Heart left ventricle (tissue), 16 donors: ENCODE measurements around the gene CERT1. TPM values are rescaled to one million over a fixed set of nuclear protein-coding genes. Genes with fewer than 3 reads are reported as not detected.

ENCODE experiments used
- ATAC-seq, 4 donors: fragments of 200-7000 bp; cut with Tn5 transposase; one replicate each; pipeline ENCODE4 v1.9.1; 2020 to 2022; ENCODE audit warnings: moderate library complexity in 4 of 4, mild to moderate bottlenecking in 3 of 4, moderate number of reproducible peaks in 1 of 4
- DNase-seq, 5 donors: peaks; one replicate each; pipeline ENCODE4 v3.0.0-alpha.2; 2020
- H3K27ac ChIP-seq, 12 donors: fragments of 200-600 bp; sonication (generic) in 4 of 12; one replicate each; pipeline versions ENCODE4 v1.5.0 to v1.8.0; 2016 to 2022; ENCODE audit warnings: mild to moderate bottlenecking in 2 of 12
- H3K27me3 ChIP-seq, 9 donors: fragments of 200-600 bp; sonication (generic) in 2 of 9; one replicate each; pipeline versions ENCODE4 v1.5.1 to v1.8.0; 2016 to 2022; ENCODE audit warnings: mild to moderate bottlenecking in 3 of 9
- H3K36me3 ChIP-seq, 9 donors: fragments of 200-600 bp; sonication (generic) in 2 of 9; one replicate each; pipeline versions ENCODE4 v1.5.0 to v1.8.0; 2018 to 2022; ENCODE audit warnings: mild to moderate bottlenecking in 2 of 9
- H3K4me1 ChIP-seq, 12 donors: fragments of 200-600 bp; sonication (generic) in 4 of 12; one replicate each; pipeline versions ENCODE4 v1.5.0 to v1.8.0; 2016 to 2022; ENCODE audit warnings: mild to moderate bottlenecking in 3 of 12
- H3K4me3 ChIP-seq, 12 donors: fragments of 200-600 bp; sonication (generic) in 4 of 12; one replicate each; pipeline versions ENCODE4 v1.5.0 to v1.8.0; 2017 to 2022; ENCODE audit warnings: mild to moderate bottlenecking in 9 of 12, moderate library complexity in 4 of 12
- H3K9me3 ChIP-seq, 12 donors: fragments of 200-600 bp; sonication (generic) in 4 of 12; one replicate each; pipeline versions ENCODE4 v1.5.0 to v1.8.0; 2016 to 2022; ENCODE audit warnings: mild to moderate bottlenecking in 1 of 12
- POLR2A ChIP-seq, 2 donors: fragments of 450-650 bp; IDR thresholded peaks; one replicate each; pipeline ENCODE4 v1.6.1; 2017; ENCODE audit warnings: antibody characterized with exemption in 2 of 2, mild to moderate bottlenecking in 2 of 2, moderate library complexity in 2 of 2
- WGBS, 4 donors: extraction: QIAGEN DNeasy Blood & Tissue Kit in 2 of 4; methylation state at CpG; one replicate each; pipeline versions ENCODE4 v1.1.5 to v1.1.7; 2013 to 2018; 5-methylcytosine and 5-hydroxymethylcytosine counted together
- intact Hi-C, 10 donors: fragments of 100-400 bp; cut with DNase I; formaldehyde crosslinking; loops; one replicate each; pipeline versions ENCODE4 v1.11.1 to v1.14.2; 2022
- polyA plus RNA-seq, 2 donors: library from polyadenylated mRNA; stranded (reverse); fragments of 200-250 nt; gene quantifications; one replicate each; pipeline ENCODE4 v1.2.3, GENCODE V29; 2013
- total RNA-seq, 9 donors: library from RNA; depleted of rRNA in 2 of 9; stranded (reverse); fragments of >200 nt in 2 of 9; fragmentation: NEBNext Ultra II Directional in 3 of 9; extraction: Animal tissue kit (Norgen Biotek cat#: 25700) in 3 of 9; gene quantifications; one replicate each; pipeline versions ENCODE4 v1.1.0 to v1.2.4, GENCODE V29; 2016 to 2023
- TF ChIP-seq, protein P1 (sequence below), 12 donors: fragments of 200-600 bp; sonication (generic) in 4 of 12; IDR thresholded peaks; one replicate each; pipeline versions ENCODE4 v1.5.0 to v1.8.0; 2018 to 2022; ENCODE audit warnings: antibody characterized with exemption in 12 of 12, mild to moderate bottlenecking in 5 of 12
- donor health status: ischemic (EF 13 %, LVEDD 7.1; RV severe dilation, severe dysfunction).
- donor health status: healthy with polysubstance abuse.
- donor health status: DM: no; HTN: yes; CAD: no.
- donor health status: DM: no; HTN: no; CAD: no.
- donor health status: ischemic (EF 25% LVEDD 6.9; RV normal size, moderate dysfunction).
- donor health status: ischemic (EF 25% LVEDD 5.7; RV mildly dilated, moderate dysfunction).
- donor health status: healthy.
- donor health status: DM: yes; HTN: yes; CAD: no.
- donor health status: ischemic (EF 35%, LVEDD 5.7; RV mildly dilated, moderate dysfunction).
- donor health status: nonischemic (EF 11% LVEDD 7.7; RV severe dilation, severe dysfunction).
- donor health status: DM: yes; HTN: yes; CAD: no.
- donor health status: PGD.
- donor health status: ischemic (EF 29% LVEDD 5.4; RV normal size, mild dysfunction).
- donor health status: nonischemic (EF 23%, LVEDD 6.1; RV moderate dilation, normal function).

The CERT1 gene
- total and polyA plus RNA-seq, 11 donors = 6.7 to 57.6 (median 27.3) TPM

DNA sequence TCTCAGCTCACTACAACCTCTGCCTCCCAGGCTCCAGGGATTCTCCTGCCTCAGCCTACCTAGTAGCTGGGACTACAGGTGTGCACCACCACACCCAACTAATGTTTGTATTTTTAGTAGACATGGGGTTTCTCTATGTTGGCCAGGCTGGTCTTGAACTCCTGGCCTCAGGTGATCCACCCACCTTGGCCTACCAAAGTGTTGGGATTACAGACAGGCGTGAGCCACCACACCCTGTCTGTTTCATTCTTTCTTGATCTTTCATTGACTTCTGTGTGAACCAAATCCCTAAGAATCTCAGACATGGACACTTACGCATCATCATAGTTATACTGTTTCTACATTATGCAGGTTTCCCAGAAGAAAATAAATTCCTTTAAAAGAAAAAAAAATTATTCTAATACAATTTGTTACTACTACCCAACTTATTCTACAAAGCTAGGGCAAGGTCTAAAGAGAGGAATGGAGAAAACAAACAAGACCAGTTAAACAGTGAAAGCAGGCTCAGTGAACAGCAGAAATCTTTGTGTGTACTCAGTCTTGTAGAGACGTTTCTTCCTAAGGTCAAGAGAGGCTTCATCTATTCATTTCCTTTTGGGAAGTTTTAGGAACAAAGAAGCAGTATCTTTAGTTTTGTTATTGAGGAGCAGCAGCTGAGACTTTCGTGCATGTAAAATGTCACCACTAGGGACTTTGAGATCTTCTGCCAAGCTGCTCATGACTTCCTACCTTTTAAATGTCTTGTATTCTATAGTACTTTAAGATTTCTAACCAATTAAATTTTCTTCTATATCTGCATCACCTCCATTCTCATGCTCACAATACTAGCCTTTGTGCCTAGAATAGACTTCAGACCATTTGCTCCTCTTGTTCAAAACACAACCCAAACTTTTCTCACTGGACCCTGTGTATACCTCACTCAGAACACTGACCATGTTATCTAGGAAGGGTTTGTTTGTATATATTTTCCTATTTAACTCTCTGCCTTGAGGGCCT, 180.0 kb downstream of the CERT1 start:
- 62 to 69% (median 68%) methylated on average over 4 of the region's 4 CpGs for WGBS, 4 donors

DNA sequence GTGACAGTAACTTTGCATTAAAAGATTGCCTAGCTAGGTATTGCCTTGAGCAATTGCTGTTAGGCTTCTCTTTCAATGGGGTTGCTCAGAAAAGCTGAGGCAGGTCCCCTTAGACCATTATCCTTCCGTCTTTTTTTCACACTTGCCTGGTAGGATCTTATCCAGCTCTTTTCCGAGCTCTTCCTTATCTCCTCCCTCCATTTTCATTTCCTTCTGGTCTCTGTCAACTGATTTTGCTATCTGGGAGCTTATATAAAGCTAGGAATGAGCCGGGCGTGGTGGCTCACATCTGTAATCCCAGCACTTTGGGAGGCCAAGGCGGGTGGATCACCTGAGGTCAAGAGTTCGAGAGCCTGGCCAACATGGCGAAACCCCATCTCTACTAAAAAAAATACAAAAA, 181.0 kb downstream of the CERT1 start:
- DNase-seq = no peak
- no peak for ATAC-seq
- Histone ChIP-seq H3K9me3 (no peaks in the 10 kb centered on the region), H3K27ac (no peak overlapping the region), H3K4me1 (no peaks in the 10 kb centered on the region), H3K27me3 (no peaks in the 10 kb centered on the region), H3K36me3 (no peaks in the 10 kb centered on the region), H3K4me3 (no peak overlapping the region)
- intact Hi-C loops = loop anchor here in 4 of 10 donors (10.0 kb wide), 5 partner anchors 276 to 566 kb away; partner anchors contain the start of genes GCNT4 (in 1 of the 4), GFM2 (in 1 of the 4) and NSA2 (in 1 of the 4)
- WGBS, 4 donors = 52 to 62% (median 59%) methylated on average over 7 of the region's 7 CpGs
- TF ChIP-seq POLR2A (IDR thresholded peaks at IDR 0.05) = no peak
- TF ChIP-seq, protein P1, sequence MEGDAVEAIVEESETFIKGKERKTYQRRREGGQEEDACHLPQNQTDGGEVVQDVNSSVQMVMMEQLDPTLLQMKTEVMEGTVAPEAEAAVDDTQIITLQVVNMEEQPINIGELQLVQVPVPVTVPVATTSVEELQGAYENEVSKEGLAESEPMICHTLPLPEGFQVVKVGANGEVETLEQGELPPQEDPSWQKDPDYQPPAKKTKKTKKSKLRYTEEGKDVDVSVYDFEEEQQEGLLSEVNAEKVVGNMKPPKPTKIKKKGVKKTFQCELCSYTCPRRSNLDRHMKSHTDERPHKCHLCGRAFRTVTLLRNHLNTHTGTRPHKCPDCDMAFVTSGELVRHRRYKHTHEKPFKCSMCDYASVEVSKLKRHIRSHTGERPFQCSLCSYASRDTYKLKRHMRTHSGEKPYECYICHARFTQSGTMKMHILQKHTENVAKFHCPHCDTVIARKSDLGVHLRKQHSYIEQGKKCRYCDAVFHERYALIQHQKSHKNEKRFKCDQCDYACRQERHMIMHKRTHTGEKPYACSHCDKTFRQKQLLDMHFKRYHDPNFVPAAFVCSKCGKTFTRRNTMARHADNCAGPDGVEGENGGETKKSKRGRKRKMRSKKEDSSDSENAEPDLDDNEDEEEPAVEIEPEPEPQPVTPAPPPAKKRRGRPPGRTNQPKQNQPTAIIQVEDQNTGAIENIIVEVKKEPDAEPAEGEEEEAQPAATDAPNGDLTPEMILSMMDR (IDR thresholded peaks at IDR 0.05) = no peak

More for the DNA sequence above, 180.0 kb downstream of the CERT1 start:
- intact Hi-C loops = loop anchor here in 4 of 10 donors (10.0 kb wide), 5 partner anchors 277 to 567 kb away; partner anchors contain the start of genes GCNT4 (in 1 of the 4), GFM2 (in 1 of the 4) and NSA2 (in 1 of the 4)
- no peak for ATAC-seq
- Histone ChIP-seq H3K9me3 (no peaks in the 10 kb centered on the region), H3K36me3 (no peaks in the 10 kb centered on the region), H3K4me1 (peaks cover 0 to 7% (median 0%) of the 10 kb centered on the region in 12 donors), H3K27me3 (no peaks in the 10 kb centered on the region), H3K4me3 (no peak overlapping the region), H3K27ac (no peak overlapping the region)
- no peak for DNase-seq
- TF ChIP-seq, protein P1 (IDR thresholded peaks at IDR 0.05) = no peak
- no peak for TF ChIP-seq POLR2A (IDR thresholded peaks at IDR 0.05)

Other genes with a start within 250 kb of the CERT1 start
- gene HMGCR, start 174.4 kb downstream of the CERT1 start, total RNA-seq = 10 to 100 TPM in 7 of 9 donors, 1 to 10 TPM in 2; 6.0 to 15.2 (median 11.9) TPM
- 10 to 100 TPM in 1 of 2 donors, 1 to 10 TPM in 1; 2.0 to 11.1 TPM for gene HMGCR, start 174.4 kb downstream of the CERT1 start, polyA plus RNA-seq
- 10 to 100 TPM; 16.8 to 28.8 (median 24.2) TPM for gene POLK, start 262 bp upstream of the CERT1 start, total RNA-seq
- 1 to 10 TPM; 5.2 to 9.4 TPM for gene POLK, start 262 bp upstream of the CERT1 start, polyA plus RNA-seq
- under 1 TPM in 2 of 9 donors, not detected in 7; 0.46 to 0.61 TPM for gene ANKDD1B, start 99.8 kb upstream of the CERT1 start, total RNA-seq
- under 1 TPM; 0.10 to 0.19 TPM for gene ANKDD1B, start 99.8 kb upstream of the CERT1 start, polyA plus RNA-seq
- gene POC5, start 205.8 kb upstream of the CERT1 start, total RNA-seq = 1 to 10 TPM; 3.4 to 6.7 (median 4.8) TPM
- gene POC5, start 205.8 kb upstream of the CERT1 start, polyA plus RNA-seq = 1 to 10 TPM; 3.5 to 5.4 TPM